Activated T-cell treated with anti-CD3 and anti-CD28 coated beads for 48 hours (primary cell): ENCODE measurements around the gene SLC66A2.

Experiments
- DNase-seq: peaks from one replicate; pipeline ENCODE4 v3.0.0-alpha.2; 2020; ENCODE audit warnings: low read depth

The SLC66A2 gene

GRCh38 chr18:79902075-79902474 lies 49.4 kb downstream of the SLC66A2 start:
- no peak for DNase-seq

DNA sequence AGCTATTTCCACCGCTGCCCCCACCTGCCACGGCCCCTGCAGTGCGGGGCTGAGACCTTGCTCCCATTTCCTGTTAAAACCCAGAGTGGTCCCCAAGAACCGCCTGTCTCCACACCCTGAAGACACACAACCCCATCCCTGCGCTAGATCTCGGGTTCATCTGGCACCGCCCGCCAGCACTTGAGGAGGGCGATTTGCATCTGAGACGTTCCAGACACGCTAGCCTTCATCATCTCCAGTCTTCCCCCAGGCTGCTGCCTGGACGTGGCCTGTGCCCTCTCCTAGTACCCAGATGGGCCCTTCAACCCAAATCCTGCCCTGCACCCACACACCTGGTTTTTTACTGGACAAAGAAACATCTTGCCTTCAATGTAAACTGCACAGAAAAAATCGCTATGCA lies 49.8 kb downstream of the SLC66A2 start:
- DNase-seq = no peak

DNA sequence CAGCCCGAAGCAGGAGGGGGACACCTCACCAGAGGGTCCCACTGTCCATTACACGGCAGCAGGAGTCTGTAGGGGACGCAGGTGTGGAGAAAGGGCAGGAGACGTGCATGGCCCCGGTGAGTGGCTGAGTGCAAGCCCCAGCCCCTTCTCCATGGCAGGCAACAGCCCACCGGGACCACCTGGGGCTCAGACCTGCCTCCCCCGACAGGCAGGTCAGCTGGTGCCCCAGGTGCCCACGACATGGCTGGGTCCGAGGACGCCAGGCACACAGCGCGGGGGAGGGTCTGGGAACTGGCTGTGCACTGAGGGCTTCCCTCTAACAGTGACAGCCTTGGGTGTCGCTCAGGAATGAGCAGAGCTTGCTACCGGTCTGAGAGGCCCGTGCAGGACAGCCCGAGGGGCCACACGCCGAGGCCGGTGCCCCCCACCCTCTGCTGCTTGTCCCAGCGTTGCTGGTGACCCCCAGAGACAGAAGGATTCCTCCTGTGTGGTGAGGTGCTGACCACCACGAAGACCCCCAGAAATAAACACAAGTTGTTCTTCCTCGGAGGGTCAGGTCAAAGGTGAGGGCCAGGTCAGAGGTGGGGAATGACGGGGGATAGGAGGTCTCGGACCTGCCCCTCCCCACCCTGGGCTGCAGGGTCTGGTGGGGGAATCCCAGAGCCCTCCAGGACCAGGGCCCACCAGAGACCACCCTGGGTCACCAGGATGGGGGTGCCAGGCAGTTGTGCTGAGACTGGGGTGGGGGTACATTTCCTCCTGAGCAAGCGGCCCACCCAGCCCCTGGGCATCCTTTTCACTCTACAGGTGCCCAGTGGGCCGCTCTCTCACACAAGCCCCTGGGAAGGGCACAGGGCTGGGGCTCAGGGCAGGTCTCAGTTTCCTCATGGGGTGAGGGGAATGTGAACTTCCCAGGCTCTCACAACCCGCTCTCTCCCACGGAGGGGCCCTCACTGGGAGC lies 50.6 kb downstream of the SLC66A2 start:
- no peak for DNase-seq

GRCh38 chr18:79899609-79900445 lies 51.6 kb downstream of the SLC66A2 start:
- DNase-seq = no peak

DNA sequence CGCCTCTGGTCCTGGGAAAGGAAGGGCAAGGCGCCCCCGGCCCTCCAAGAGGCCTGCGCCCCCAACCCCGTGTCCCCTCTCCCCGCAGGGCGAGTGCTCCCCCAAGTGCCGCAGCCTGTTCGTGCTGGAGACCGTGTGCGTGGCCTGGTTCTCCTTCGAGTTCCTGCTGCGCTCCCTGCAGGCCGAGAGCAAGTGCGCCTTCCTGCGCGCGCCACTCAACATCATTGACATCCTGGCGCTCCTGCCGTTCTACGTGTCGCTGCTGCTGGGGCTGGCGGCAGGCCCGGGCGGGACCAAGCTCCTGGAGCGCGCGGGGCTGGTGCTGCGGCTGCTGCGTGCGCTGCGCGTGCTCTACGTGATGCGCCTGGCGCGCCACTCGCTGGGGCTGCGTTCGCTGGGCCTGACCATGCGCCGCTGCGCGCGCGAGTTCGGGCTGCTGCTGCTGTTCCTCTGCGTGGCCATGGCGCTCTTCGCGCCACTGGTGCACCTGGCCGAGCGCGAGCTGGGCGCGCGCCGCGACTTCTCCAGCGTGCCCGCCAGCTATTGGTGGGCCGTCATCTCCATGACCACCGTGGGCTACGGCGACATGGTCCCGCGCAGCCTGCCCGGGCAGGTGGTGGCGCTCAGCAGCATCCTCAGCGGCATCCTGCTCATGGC lies 52.4 kb downstream of the SLC66A2 start:
- DNase-seq = no peak

GRCh38 chr18:79897940-79898625 lies 53.4 kb downstream of the SLC66A2 start:
- DNase-seq = no peak

DNA sequence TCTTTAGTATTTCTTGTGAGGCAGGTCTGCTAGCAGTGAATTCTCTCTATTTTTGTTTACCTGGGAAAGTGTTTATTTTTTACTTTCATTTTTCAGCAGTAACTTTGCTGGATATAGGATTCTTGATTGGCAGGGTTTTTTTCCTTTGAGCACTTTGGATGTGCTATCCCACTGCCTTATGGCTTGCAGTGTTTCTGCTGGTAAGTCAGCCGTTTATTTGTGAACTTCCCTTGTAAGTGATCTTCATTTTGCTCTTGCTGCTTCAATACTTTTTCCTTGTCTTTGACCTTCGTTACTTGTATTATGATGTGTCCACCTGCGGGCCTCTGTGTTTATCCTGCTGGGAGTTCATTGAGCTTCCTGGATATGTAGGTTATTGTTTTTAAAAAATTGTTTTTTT lies 54.7 kb downstream of the SLC66A2 start:
- no peak for DNase-seq

GRCh38 chr18:79890674-79891073 lies 60.8 kb downstream of the SLC66A2 start:
- DNase-seq = no peak

- DNase-seq = no peak
Observed at GRCh38 chr18:79889569-79889968, 61.9 kb downstream of the SLC66A2 start.

DNA sequence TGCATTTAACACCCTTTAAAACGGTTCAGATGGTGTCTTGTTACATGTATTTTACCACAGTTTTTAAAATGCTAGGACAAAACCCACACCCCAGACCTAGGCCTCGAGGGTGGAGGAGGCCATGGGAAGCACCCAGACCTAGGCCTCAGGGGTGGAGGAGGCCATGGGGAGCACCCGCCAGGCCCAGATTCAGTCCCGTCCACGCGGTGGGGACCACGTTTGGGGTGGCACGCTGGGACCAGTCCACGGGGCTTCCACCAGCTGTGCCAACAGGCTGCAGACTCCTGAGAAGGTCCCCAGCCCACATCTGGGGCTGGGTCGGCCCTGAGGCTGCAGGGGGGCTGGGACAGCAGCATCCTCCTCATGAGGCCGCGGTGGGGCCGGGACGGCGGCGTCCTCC lies 63.4 kb downstream of the SLC66A2 start:
- DNase-seq = no peak

DNA sequence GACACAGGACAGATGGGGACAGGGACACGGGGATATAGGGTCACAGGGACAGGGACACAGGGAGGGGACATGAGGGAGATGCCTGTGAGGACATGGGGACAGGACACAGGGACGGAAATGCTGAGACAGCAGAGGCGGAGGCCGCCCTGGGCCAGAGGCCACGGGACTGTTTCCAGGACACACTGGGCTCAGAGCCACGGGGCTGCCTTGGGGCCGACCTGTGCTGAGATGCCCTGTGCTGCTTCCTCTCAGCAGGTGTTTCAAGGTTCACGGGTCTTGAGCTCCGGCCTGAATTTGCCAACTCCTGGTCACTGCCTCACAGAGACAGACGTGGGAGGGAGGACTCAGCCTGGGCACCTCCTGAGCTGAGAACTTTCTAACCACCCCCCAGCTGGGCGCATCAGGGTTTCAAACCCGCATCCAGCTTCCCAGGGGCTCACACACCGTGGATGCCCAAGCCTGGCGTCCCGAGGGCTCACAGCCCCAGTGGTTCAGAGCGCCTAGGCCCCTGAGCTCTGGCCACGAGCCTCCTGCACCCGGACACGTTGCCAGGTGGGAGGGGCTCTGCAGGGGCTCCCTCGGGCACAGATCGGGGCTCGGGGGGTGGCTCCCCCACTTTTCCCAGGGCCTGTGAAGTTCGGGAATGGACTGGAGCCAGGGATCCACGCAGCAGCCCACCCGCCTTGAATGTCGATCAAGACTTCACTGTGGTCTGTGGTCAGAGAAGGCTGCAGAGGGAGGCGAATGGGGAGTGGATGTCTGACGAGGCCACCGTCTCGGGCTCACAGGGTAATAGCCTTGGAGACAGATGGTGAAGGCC lies 64.1 kb downstream of the SLC66A2 start:
- DNase-seq = no peak

GRCh38 chr18:79884963-79885728 lies 66.3 kb downstream of the SLC66A2 start:
- DNase-seq = no peak

DNA sequence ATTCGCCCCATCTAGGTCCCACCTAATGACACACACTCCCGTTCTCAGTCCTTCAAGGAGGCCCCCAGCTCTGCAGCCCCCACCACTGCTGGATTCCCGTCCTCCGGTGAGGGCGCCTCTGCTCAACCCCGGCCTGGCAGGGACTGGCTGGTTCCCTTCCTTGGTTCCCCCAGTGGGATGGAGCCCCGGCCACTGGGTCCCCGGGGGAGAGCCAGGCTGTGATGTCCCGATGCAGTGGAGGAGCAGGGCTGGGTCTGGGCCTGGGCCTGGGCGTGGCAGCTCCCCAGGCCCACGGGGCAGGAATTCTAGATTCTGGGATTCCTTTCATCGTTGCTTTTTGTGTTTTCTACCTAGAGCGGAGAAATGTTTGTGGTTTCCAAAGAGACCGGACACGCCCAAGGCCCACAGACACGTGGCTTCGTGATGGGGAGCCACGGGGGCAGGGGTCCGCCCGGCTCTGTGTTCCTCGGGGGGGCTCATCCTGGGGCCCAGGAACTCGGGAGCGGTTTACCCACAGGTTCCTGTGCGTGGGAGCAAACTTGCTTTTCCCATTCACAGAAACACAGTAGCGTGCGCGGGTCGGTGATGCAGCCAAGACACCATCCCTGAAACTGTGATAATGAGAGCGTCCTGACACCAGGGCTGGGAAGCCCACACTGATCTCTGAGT lies 67.0 kb downstream of the SLC66A2 start:
- no peak for DNase-seq

- no peak for DNase-seq
Observed at GRCh38 chr18:79883461-79884293, 67.8 kb downstream of the SLC66A2 start.

- DNase-seq = no peak
Observed at GRCh38 chr18:79882522-79883241, 68.8 kb downstream of the SLC66A2 start.

GRCh38 chr18:79881695-79882094 lies 69.8 kb downstream of the SLC66A2 start:
- no peak for DNase-seq

GRCh38 chr18:79879566-79879965 lies 71.9 kb downstream of the SLC66A2 start:
- no peak for DNase-seq
